ENCODE measurements around the gene CCDC69. TPM values are rescaled to one million over a fixed set of nuclear protein-coding genes. Genes with fewer than 3 reads are reported as not detected.

CCDC69 gene
- polyA plus RNA-seq, 2 donors = 24.2 to 32.4 TPM

GRCh38 chr5:151143645-151144044 lies 80.2 kb downstream of the CCDC69 start:
- no peaks in the 10 kb centered on the region for H3K27me3 ChIP-seq (ENCODE audit: control insufficient read depth in 1 of 2, insufficient read depth in 2 of 2, low read length in 2 of 2)
- H3K4me1 ChIP-seq (ENCODE audit: control insufficient read depth in 2 of 2, insufficient read depth in 2 of 2, low read length in 1 of 2) = peaks cover 3 to 9% of the 10 kb centered on the region in 2 donors
- H3K4me3 ChIP-seq (ENCODE audit: low read depth in 1 of 2, low read length in 2 of 2) = no peak overlapping the region
- peaks cover under 1 to 6% of the 10 kb centered on the region in 2 donors for H3K36me3 ChIP-seq (ENCODE audit: control insufficient read depth in 2 of 2, insufficient read depth in 2 of 2, low read length in 1 of 2)
- no peak overlapping the region for H3K27ac ChIP-seq (ENCODE audit: low read depth in 2 of 2, low read length in 1 of 2)
- H3K9me3 ChIP-seq (ENCODE audit: control insufficient read depth in 2 of 2, insufficient read depth in 1 of 2, low read depth in 1 of 2, low read length in 1 of 2) = no peaks in the 10 kb centered on the region
- 90 to 91% methylated on average over 7 of the region's 7 CpGs for WGBS, 2 donors

- Histone ChIP-seq H3K27ac (ENCODE audit: low read depth in 2 of 2, low read length in 1 of 2) (no peak overlapping the region), H3K36me3 (ENCODE audit: control insufficient read depth in 2 of 2, insufficient read depth in 2 of 2, low read length in 1 of 2) (peaks cover 5 to 6% of the 10 kb centered on the region in 2 donors), H3K9me3 (ENCODE audit: control insufficient read depth in 2 of 2, insufficient read depth in 1 of 2, low read depth in 1 of 2, low read length in 1 of 2) (no peaks in the 10 kb centered on the region), H3K4me1 (ENCODE audit: control insufficient read depth in 2 of 2, insufficient read depth in 2 of 2, low read length in 1 of 2) (peaks cover 3 to 9% of the 10 kb centered on the region in 2 donors), H3K4me3 (ENCODE audit: low read depth in 1 of 2, low read length in 2 of 2) (no peak overlapping the region), H3K27me3 (ENCODE audit: control insufficient read depth in 1 of 2, insufficient read depth in 2 of 2, low read length in 2 of 2) (no peaks in the 10 kb centered on the region)
- WGBS, 2 donors = 80 to 100% methylated on average over 1 of the region's 1 CpG
Observed at GRCh38 chr5:151142933-151143332, 81.0 kb downstream of the CCDC69 start.

DNA sequence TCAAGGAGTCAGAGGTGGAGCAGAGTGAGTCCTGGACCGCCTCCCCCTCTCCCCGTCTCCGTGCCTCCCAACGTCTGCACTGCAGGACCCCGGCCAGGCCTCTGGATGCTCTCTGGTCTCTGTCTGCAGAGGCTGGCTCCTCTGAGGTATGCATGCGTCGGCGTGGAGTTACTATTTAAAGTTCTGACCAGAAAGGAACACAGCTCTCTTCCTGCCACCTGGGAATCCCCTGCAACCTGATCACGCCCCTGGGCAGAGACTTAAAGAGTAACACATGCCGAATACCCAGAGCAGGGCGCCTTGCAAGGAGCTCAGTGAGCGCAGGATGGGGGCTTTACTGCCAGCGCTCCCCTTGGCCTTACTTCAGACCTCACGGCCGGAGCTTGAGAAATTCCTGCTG lies 82.4 kb downstream of the CCDC69 start:
- 34 to 36% methylated on average over 15 of the region's 15 CpGs for WGBS, 2 donors
- no peak overlapping the region for H3K27ac ChIP-seq (ENCODE audit: low read depth in 2 of 2, low read length in 1 of 2)
- H3K36me3 ChIP-seq (ENCODE audit: control insufficient read depth in 2 of 2, insufficient read depth in 2 of 2, low read length in 1 of 2) = peaks cover 5 to 11% of the 10 kb centered on the region in 2 donors
- H3K4me1 ChIP-seq (ENCODE audit: control insufficient read depth in 2 of 2, insufficient read depth in 2 of 2, low read length in 1 of 2) = peaks cover 3 to 9% of the 10 kb centered on the region in 2 donors
- no peak overlapping the region for H3K4me3 ChIP-seq (ENCODE audit: low read depth in 1 of 2, low read length in 2 of 2)
- no peaks in the 10 kb centered on the region for H3K9me3 ChIP-seq (ENCODE audit: control insufficient read depth in 2 of 2, insufficient read depth in 1 of 2, low read depth in 1 of 2, low read length in 1 of 2)
- H3K27me3 ChIP-seq (ENCODE audit: control insufficient read depth in 1 of 2, insufficient read depth in 2 of 2, low read length in 2 of 2) = no peaks in the 10 kb centered on the region

DNA sequence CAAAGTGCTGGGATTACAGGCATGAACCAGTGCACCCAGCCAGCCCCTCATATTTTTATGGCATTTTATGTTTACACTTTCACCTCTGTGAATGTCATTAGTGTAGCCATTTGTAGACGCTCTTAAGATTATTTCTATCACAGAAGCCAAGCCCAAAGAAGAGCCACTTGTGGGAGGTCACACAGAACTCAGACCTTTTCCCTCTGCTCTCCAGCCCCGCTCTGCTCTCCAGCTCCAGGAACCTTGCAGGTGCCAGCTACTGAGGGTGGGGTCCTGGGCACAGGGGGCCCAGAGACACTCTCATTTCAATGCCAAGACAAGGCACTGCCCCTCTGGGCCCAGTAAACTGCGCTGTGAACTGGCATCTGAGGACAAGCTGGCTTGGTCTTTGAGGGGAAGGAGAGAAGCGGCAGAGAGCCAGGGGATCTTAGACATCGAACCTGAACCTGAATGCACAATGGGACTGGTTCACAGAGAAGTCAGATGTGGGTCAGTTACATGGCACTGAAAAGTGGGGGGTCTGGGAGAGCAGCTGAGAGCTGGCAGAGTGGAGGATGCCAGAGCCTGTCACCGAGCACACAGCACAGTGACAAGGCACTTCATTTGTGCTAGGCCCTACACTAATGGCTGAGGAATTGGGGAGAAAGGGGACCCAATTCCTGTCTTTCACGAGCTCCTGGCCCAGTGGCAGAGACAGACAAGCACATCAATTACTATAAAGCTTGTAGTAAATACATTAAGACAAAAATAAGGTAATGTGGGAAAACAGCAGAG lies 83.0 kb downstream of the CCDC69 start:
- Histone ChIP-seq H3K27ac (ENCODE audit: low read depth in 2 of 2, low read length in 1 of 2) (peak overlapping the region in 1 of 2 donors; percentile 36), H3K4me1 (ENCODE audit: control insufficient read depth in 2 of 2, insufficient read depth in 2 of 2, low read length in 1 of 2) (peaks cover 3 to 8% of the 10 kb centered on the region in 2 donors), H3K4me3 (ENCODE audit: low read depth in 1 of 2, low read length in 2 of 2) (no peak overlapping the region), H3K36me3 (ENCODE audit: control insufficient read depth in 2 of 2, insufficient read depth in 2 of 2, low read length in 1 of 2) (peaks cover 5 to 18% of the 10 kb centered on the region in 2 donors), H3K27me3 (ENCODE audit: control insufficient read depth in 1 of 2, insufficient read depth in 2 of 2, low read length in 2 of 2) (no peaks in the 10 kb centered on the region), H3K9me3 (ENCODE audit: control insufficient read depth in 2 of 2, insufficient read depth in 1 of 2, low read depth in 1 of 2, low read length in 1 of 2) (no peaks in the 10 kb centered on the region)
- 78 to 79% methylated on average over 7 of the region's 7 CpGs for WGBS, 2 donors

DNA sequence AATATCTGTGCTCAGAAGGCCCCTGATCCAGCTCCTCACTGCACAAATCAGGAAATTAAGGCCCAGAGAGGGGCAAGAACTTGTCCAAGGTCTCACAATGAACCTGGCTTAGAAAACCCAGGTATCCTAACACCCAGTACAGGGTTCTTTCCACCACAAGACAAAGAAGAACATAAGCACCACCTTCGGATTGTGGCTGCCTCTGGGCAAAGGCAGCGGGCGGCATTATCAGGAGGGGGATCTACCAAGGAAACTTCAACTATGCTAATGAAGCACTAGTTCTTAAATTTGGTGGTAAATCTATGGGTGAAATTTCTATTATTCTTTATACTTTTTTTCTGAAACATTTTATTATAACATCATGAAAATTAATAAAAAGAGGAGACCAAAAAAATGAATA lies 84.2 kb downstream of the CCDC69 start:
- 84 to 87% methylated on average over 3 of the region's 3 CpGs for WGBS, 2 donors
- Histone ChIP-seq H3K4me1 (ENCODE audit: control insufficient read depth in 2 of 2, insufficient read depth in 2 of 2, low read length in 1 of 2) (peaks cover 3 to 4% of the 10 kb centered on the region in 2 donors), H3K27ac (ENCODE audit: low read depth in 2 of 2, low read length in 1 of 2) (no peak overlapping the region)

DNA sequence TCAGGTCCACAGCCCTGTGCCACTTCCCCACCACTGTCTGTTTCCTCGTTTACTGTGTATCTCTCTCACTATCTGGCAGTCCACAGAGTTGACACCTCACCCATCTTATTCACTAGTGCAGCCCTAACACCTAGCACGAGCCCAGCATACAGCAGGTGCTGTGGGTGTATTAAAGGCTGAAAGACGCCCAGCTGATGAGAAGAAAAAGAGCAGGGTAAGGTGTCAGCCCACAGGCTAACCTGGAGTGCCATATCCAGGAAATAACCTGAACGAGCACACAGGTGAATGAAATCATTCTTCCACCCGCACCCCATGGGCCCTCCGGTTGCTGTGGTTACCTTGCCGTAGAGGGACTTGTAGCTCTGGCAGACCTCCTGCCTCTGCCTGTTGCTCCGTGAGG lies 84.9 kb downstream of the CCDC69 start:
- peaks cover 3 to 4% of the 10 kb centered on the region in 2 donors for H3K4me1 ChIP-seq (ENCODE audit: control insufficient read depth in 2 of 2, insufficient read depth in 2 of 2, low read length in 1 of 2)
- H3K4me3 ChIP-seq (ENCODE audit: low read depth in 1 of 2, low read length in 2 of 2) = no peak overlapping the region
- H3K27me3 ChIP-seq (ENCODE audit: control insufficient read depth in 1 of 2, insufficient read depth in 2 of 2, low read length in 2 of 2) = no peaks in the 10 kb centered on the region
- H3K27ac ChIP-seq (ENCODE audit: low read depth in 2 of 2, low read length in 1 of 2) = no peak overlapping the region
- H3K9me3 ChIP-seq (ENCODE audit: control insufficient read depth in 2 of 2, insufficient read depth in 1 of 2, low read depth in 1 of 2, low read length in 1 of 2) = no peaks in the 10 kb centered on the region
- 81 to 85% methylated on average over 8 of the region's 8 CpGs for WGBS, 2 donors
- peaks cover 5 to 20% of the 10 kb centered on the region in 2 donors for H3K36me3 ChIP-seq (ENCODE audit: control insufficient read depth in 2 of 2, insufficient read depth in 2 of 2, low read length in 1 of 2)

More for the DNA sequence above, 84.2 kb downstream of the CCDC69 start:
- H3K4me3 ChIP-seq (ENCODE audit: low read depth in 1 of 2, low read length in 2 of 2) = no peak overlapping the region
- H3K9me3 ChIP-seq (ENCODE audit: control insufficient read depth in 2 of 2, insufficient read depth in 1 of 2, low read depth in 1 of 2, low read length in 1 of 2) = no peaks in the 10 kb centered on the region
- no peaks in the 10 kb centered on the region for H3K27me3 ChIP-seq (ENCODE audit: control insufficient read depth in 1 of 2, insufficient read depth in 2 of 2, low read length in 2 of 2)
- peaks cover 5 to 17% of the 10 kb centered on the region in 2 donors for H3K36me3 ChIP-seq (ENCODE audit: control insufficient read depth in 2 of 2, insufficient read depth in 2 of 2, low read length in 1 of 2)

- Histone ChIP-seq H3K9me3 (ENCODE audit: control insufficient read depth in 2 of 2, insufficient read depth in 1 of 2, low read depth in 1 of 2, low read length in 1 of 2) (no peaks in the 10 kb centered on the region), H3K36me3 (ENCODE audit: control insufficient read depth in 2 of 2, insufficient read depth in 2 of 2, low read length in 1 of 2) (peaks cover 5 to 20% of the 10 kb centered on the region in 2 donors), H3K4me1 (ENCODE audit: control insufficient read depth in 2 of 2, insufficient read depth in 2 of 2, low read length in 1 of 2) (peaks cover 3 to 4% of the 10 kb centered on the region in 2 donors), H3K4me3 (ENCODE audit: low read depth in 1 of 2, low read length in 2 of 2) (no peak overlapping the region), H3K27ac (ENCODE audit: low read depth in 2 of 2, low read length in 1 of 2) (no peak overlapping the region), H3K27me3 (ENCODE audit: control insufficient read depth in 1 of 2, insufficient read depth in 2 of 2, low read length in 2 of 2) (no peaks in the 10 kb centered on the region)
- 77 to 98% methylated on average over 1 of the region's 1 CpG for WGBS, 2 donors
Observed at GRCh38 chr5:151138114-151138513, 85.8 kb downstream of the CCDC69 start.

DNA sequence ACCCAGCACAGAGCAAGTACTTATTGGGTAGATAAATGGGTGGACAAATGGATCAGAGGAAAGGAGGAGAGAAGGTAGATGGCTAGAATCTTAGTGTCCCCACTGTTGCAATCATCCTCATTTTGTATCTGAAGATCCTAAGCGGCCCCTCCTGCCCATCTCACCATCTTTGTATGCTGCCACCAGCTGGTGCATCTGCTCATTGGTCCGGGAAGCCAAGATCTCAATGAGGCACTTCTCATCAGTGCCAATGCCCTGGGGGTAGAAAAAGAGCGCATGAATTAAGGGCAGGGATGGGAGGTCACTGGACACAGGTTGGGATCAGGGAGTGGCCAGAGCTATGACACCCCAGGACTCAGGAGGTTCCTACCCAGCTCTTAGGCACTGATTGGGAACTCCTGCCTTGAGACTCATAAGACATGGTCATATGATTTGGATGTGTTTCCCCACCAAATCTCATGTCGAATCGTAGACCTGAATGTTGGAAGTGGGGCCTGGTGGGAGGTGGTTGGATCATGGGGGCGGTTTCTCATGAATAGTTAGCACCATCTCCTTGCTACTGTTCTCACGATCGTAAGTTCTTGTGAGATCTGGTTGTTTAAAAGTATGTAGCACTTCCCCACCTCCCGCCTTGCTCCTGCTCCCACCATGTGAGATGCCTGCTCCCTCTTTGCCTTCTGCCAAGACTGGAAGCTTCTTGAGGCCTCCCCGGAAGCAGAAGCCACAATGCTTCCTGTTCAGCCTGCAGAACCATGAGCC lies 86.6 kb downstream of the CCDC69 start:
- no peaks in the 10 kb centered on the region for H3K27me3 ChIP-seq (ENCODE audit: control insufficient read depth in 1 of 2, insufficient read depth in 2 of 2, low read length in 2 of 2)
- 89 to 93% methylated on average over 10 of the region's 10 CpGs for WGBS, 2 donors
- peaks cover 5 to 23% of the 10 kb centered on the region in 2 donors for H3K36me3 ChIP-seq (ENCODE audit: control insufficient read depth in 2 of 2, insufficient read depth in 2 of 2, low read length in 1 of 2)
- H3K27ac ChIP-seq (ENCODE audit: low read depth in 2 of 2, low read length in 1 of 2) = no peak overlapping the region
- H3K4me1 ChIP-seq (ENCODE audit: control insufficient read depth in 2 of 2, insufficient read depth in 2 of 2, low read length in 1 of 2) = peaks cover 3 to 4% of the 10 kb centered on the region in 2 donors
- no peaks in the 10 kb centered on the region for H3K9me3 ChIP-seq (ENCODE audit: control insufficient read depth in 2 of 2, insufficient read depth in 1 of 2, low read depth in 1 of 2, low read length in 1 of 2)
- no peak overlapping the region for H3K4me3 ChIP-seq (ENCODE audit: low read depth in 1 of 2, low read length in 2 of 2)

DNA sequence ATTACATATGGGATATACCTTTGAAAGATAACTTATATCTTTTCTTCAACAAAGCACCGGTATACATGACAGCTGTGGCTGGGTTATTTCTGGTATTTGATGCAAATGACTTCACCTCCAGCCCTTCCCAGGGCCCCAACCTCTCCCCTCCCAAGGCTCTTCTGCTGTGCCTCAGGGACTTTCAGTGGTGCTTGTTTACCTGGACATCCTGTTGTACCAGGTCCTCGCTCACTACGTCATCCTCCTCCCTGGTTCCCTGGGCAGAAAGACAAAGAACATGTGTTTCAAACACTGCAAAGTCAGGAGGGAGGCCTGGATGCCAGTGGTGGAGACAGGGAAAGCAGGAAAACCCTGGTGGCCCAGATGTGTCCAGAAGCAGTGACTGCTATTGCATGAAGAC lies 89.7 kb downstream of the CCDC69 start:
- Histone ChIP-seq H3K9me3 (ENCODE audit: control insufficient read depth in 2 of 2, insufficient read depth in 1 of 2, low read depth in 1 of 2, low read length in 1 of 2) (no peaks in the 10 kb centered on the region), H3K36me3 (ENCODE audit: control insufficient read depth in 2 of 2, insufficient read depth in 2 of 2, low read length in 1 of 2) (peaks cover 5 to 29% of the 10 kb centered on the region in 2 donors), H3K27ac (ENCODE audit: low read depth in 2 of 2, low read length in 1 of 2) (no peak overlapping the region), H3K4me1 (ENCODE audit: control insufficient read depth in 2 of 2, insufficient read depth in 2 of 2, low read length in 1 of 2) (no peaks in the 10 kb centered on the region), H3K27me3 (ENCODE audit: control insufficient read depth in 1 of 2, insufficient read depth in 2 of 2, low read length in 2 of 2) (no peaks in the 10 kb centered on the region), H3K4me3 (ENCODE audit: low read depth in 1 of 2, low read length in 2 of 2) (no peak overlapping the region)
- WGBS, 2 donors = 75 to 86% methylated on average over 3 of the region's 3 CpGs

Data from esophagus (tissue), 2 donors.